SK-N-SH (cell line): ENCODE results near the gene UFSP1.

Experiments used
- CHD2 ChIP-seq: fragments of 150-350 bp; IDR thresholded peaks from 2 replicates; pipeline ENCODE4 v1.6.1; 2018; ENCODE audit warnings: low read length; ENCODE audit not compliant: partially characterized antibody
- EP300 ChIP-seq, 2 experiments: IDR thresholded peaks; 2 replicates each; pipeline versions ENCODE4 v1.4.0 to v1.6.1; 2012; ENCODE audit warnings: borderline replicate concordance in 1 of 2, low read depth in 1 of 2, low read length in 1 of 2
- EZH2phosphoT487 ChIP-seq: fragments of 200-600 bp; sonication (generic); IDR thresholded peaks from 2 replicates; pipeline ENCODE4 v1.6.1; 2017; ENCODE audit warnings: low read depth, mixed run types, mild to moderate bottlenecking, antibody characterized with exemption, moderate library complexity, borderline replicate concordance
- FOXM1 ChIP-seq: IDR thresholded peaks from 2 replicates; pipeline ENCODE4 v1.4.0; 2012; ENCODE audit warnings: low read depth, mild to moderate bottlenecking
- MXI1 ChIP-seq: IDR thresholded peaks from 2 replicates; pipeline ENCODE4 v1.6.1; 2012; ENCODE audit warnings: mild to moderate bottlenecking, low read depth, low read length, improper control_type of control experiment
- NRF1 ChIP-seq: IDR thresholded peaks from 2 replicates; pipeline ENCODE4 v1.6.1; 2012; ENCODE audit warnings: low read depth, mild to moderate bottlenecking, low read length
- POLR2AphosphoS5 ChIP-seq: IDR thresholded peaks from 2 replicates; pipeline ENCODE4 v1.6.1; 2012; ENCODE audit warnings: low read depth, low read length
- SIN3A ChIP-seq: IDR thresholded peaks from 2 replicates; pipeline ENCODE4 v1.6.1; 2012; ENCODE audit warnings: low read depth, mild to moderate bottlenecking, low read length, moderate library complexity, borderline replicate concordance
- YY1 ChIP-seq: IDR thresholded peaks from 2 replicates; pipeline ENCODE4 v1.4.0; 2012; ENCODE audit warnings: low read depth, mild to moderate bottlenecking
- TF ChIP-seq, protein P1 (sequence below): fragments of 200-600 bp; sonication (generic); IDR thresholded peaks from 2 replicates; pipeline ENCODE4 v1.6.1; 2017; ENCODE audit warnings: antibody characterized with exemption, mild to moderate bottlenecking, moderate library complexity
- TF ChIP-seq, protein P2 (sequence below): IDR thresholded peaks from 2 replicates; pipeline ENCODE4 v1.6.1; 2012; ENCODE audit warnings: mild to moderate bottlenecking, low read depth, low read length, moderate library complexity
- TF ChIP-seq, protein P3 (sequence below): fragments of 150-350 bp; IDR thresholded peaks from 2 replicates; pipeline ENCODE4 v1.6.1; 2016; ENCODE audit warnings: mild to moderate bottlenecking, low read depth, low read length

DNA sequence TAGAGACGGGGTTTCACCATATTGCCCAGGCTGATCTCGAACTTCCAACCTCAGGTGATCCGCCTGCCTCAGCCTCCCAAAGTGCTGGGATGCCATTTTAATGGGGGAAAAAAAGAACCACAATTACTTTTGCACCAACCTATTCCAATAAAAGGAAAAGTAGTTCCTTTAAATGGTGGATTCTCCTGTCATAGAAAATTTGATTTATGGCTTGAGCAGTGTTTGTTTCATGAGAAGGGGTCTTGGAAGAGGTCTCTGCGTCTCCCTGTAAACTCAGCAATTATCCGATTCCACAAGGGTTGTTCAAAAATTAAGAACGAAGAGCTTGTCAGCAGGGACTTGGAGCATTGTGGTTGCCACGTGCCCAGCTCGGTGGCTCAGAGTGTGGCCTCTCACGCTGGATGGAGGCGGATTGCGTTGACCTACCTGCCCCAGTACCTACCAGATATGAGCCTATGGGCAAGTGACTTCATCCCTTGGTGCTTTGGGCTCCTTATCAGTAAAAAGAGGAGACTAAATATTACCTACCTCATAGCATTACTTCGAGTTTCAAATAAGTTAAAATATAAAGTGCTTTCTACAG lies 25.2 kb downstream of the UFSP1 start:
- TF ChIP-seq, protein P1, sequence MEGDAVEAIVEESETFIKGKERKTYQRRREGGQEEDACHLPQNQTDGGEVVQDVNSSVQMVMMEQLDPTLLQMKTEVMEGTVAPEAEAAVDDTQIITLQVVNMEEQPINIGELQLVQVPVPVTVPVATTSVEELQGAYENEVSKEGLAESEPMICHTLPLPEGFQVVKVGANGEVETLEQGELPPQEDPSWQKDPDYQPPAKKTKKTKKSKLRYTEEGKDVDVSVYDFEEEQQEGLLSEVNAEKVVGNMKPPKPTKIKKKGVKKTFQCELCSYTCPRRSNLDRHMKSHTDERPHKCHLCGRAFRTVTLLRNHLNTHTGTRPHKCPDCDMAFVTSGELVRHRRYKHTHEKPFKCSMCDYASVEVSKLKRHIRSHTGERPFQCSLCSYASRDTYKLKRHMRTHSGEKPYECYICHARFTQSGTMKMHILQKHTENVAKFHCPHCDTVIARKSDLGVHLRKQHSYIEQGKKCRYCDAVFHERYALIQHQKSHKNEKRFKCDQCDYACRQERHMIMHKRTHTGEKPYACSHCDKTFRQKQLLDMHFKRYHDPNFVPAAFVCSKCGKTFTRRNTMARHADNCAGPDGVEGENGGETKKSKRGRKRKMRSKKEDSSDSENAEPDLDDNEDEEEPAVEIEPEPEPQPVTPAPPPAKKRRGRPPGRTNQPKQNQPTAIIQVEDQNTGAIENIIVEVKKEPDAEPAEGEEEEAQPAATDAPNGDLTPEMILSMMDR, result no peak
- TF ChIP-seq MXI1, result no peak
- no peak for TF ChIP-seq FOXM1
- TF ChIP-seq SIN3A, result no peak
- TF ChIP-seq POLR2AphosphoS5, result no peak
- TF ChIP-seq YY1, result no peak
- TF ChIP-seq, protein P2, sequence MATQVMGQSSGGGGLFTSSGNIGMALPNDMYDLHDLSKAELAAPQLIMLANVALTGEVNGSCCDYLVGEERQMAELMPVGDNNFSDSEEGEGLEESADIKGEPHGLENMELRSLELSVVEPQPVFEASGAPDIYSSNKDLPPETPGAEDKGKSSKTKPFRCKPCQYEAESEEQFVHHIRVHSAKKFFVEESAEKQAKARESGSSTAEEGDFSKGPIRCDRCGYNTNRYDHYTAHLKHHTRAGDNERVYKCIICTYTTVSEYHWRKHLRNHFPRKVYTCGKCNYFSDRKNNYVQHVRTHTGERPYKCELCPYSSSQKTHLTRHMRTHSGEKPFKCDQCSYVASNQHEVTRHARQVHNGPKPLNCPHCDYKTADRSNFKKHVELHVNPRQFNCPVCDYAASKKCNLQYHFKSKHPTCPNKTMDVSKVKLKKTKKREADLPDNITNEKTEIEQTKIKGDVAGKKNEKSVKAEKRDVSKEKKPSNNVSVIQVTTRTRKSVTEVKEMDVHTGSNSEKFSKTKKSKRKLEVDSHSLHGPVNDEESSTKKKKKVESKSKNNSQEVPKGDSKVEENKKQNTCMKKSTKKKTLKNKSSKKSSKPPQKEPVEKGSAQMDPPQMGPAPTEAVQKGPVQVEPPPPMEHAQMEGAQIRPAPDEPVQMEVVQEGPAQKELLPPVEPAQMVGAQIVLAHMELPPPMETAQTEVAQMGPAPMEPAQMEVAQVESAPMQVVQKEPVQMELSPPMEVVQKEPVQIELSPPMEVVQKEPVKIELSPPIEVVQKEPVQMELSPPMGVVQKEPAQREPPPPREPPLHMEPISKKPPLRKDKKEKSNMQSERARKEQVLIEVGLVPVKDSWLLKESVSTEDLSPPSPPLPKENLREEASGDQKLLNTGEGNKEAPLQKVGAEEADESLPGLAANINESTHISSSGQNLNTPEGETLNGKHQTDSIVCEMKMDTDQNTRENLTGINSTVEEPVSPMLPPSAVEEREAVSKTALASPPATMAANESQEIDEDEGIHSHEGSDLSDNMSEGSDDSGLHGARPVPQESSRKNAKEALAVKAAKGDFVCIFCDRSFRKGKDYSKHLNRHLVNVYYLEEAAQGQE, result no peak
- TF ChIP-seq EZH2phosphoT487, result no peak
- TF ChIP-seq EP300 (IDR thresholded peaks at IDR 0.05; ENCODE audit: borderline replicate concordance in 1 of 2, low read depth in 1 of 2, low read length in 1 of 2), result no peak
- TF ChIP-seq NRF1, result no peak
- TF ChIP-seq, protein P3, sequence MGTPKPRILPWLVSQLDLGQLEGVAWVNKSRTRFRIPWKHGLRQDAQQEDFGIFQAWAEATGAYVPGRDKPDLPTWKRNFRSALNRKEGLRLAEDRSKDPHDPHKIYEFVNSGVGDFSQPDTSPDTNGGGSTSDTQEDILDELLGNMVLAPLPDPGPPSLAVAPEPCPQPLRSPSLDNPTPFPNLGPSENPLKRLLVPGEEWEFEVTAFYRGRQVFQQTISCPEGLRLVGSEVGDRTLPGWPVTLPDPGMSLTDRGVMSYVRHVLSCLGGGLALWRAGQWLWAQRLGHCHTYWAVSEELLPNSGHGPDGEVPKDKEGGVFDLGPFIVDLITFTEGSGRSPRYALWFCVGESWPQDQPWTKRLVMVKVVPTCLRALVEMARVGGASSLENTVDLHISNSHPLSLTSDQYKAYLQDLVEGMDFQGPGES, result no peak
- no peak for TF ChIP-seq CHD2
